ENCODE measurements around the gene CLEC2L. TPM values are rescaled to one million over a fixed set of nuclear protein-coding genes. Genes with fewer than 3 reads are reported as not detected.

The CLEC2L gene
- total and polyA plus RNA-seq, 2 experiments from 2014 or later: not detected

GRCh38 chr7:139495580-139496125, 27.8 kb upstream of the CLEC2L start:
- no peaks in the 10 kb centered on the region for H3K4me1 ChIP-seq (ENCODE audit: insufficient read depth)
- peaks cover 17% of the 10 kb centered on the region for H3K27me3 Mint-ChIP-seq (ENCODE audit: insufficient read depth, low read depth, poor library complexity)
- peaks cover 5% of the 10 kb centered on the region for H3K9me3 Mint-ChIP-seq
- TF ChIP-seq REST (IDR thresholded peaks at IDR 0.05; ENCODE audit: unreplicated experiment) (no peak), ETS1 (IDR thresholded peaks at IDR 0.05) (no peak)
- H3K9me2 ChIP-seq (ENCODE audit: insufficient read depth): no peaks in the 10 kb centered on the region
- H3K79me2 ChIP-seq (replicated peaks; ENCODE audit: insufficient read depth): no peaks in the 10 kb centered on the region
- no peak overlapping the region for H3K4me2 ChIP-seq
- H3K27ac ChIP-seq (ENCODE audit: low read depth): no peak overlapping the region
- no peak overlapping the region for H3K4me3 ChIP-seq
- no peak for DNase-seq (ENCODE audit: low spot score)
- no peaks in the 10 kb centered on the region for H4K20me1 ChIP-seq (replicated peaks; ENCODE audit: insufficient read depth)
- no peak overlapping the region for H3K4me3 Mint-ChIP-seq
- no peak overlapping the region; the same call in 1 of the 2 replicates for H2AFZ ChIP-seq
- H3K36me3 Mint-ChIP-seq (ENCODE audit: low read depth): no peaks in the 10 kb centered on the region
- no peaks in the 10 kb centered on the region; the same call in 2 of the 3 replicates for H3K4me1 Mint-ChIP-seq
- H3K36me3 ChIP-seq (ENCODE audit: insufficient read depth): no peaks in the 10 kb centered on the region
- H3K27ac Mint-ChIP-seq: no peak overlapping the region
- ATAC-seq: no peak
- H3F3A ChIP-seq (replicated peaks; ENCODE audit: low read depth): no peaks in the 10 kb centered on the region
- no peaks in the 10 kb centered on the region for H3K27me3 ChIP-seq (ENCODE audit: insufficient read depth)

GRCh38 chr7:139496528-139496927, 27.0 kb upstream of the CLEC2L start:
- H3K27ac ChIP-seq (ENCODE audit: low read depth): no peak overlapping the region
- Mint-ChIP-seq H3K36me3 (ENCODE audit: low read depth) (no peaks in the 10 kb centered on the region), H3K27me3 (ENCODE audit: insufficient read depth, low read depth, poor library complexity) (peaks cover 21% of the 10 kb centered on the region), H3K4me3 (no peak overlapping the region), H3K27ac (no peak overlapping the region), H3K4me1 (no peaks in the 10 kb centered on the region; the same call in 2 of the 3 replicates), H3K9me3 (peaks cover 5% of the 10 kb centered on the region)
- H2AFZ ChIP-seq: peak overlapping the region; percentile 66; the same call in 1 of the 2 replicates
- DNase-seq (ENCODE audit: low spot score) (no peak), ATAC-seq (no peak)
- no peaks in the 10 kb centered on the region for H3K27me3 ChIP-seq (ENCODE audit: insufficient read depth)
- H3K4me2 ChIP-seq: no peak overlapping the region
- H3K79me2 ChIP-seq (replicated peaks; ENCODE audit: insufficient read depth): no peaks in the 10 kb centered on the region
- no peaks in the 10 kb centered on the region for H3F3A ChIP-seq (replicated peaks; ENCODE audit: low read depth)
- H4K20me1 ChIP-seq (replicated peaks; ENCODE audit: insufficient read depth): no peaks in the 10 kb centered on the region
- no peaks in the 10 kb centered on the region for H3K9me2 ChIP-seq (ENCODE audit: insufficient read depth)
- H3K4me3 ChIP-seq: no peak overlapping the region
- H3K36me3 ChIP-seq (ENCODE audit: insufficient read depth): no peaks in the 10 kb centered on the region
- H3K4me1 ChIP-seq (ENCODE audit: insufficient read depth): no peaks in the 10 kb centered on the region
- TF ChIP-seq POLR2AphosphoS5 (IDR thresholded peaks at IDR 0.05; ENCODE audit: low read depth) (no peak), EZH2phosphoT487 (IDR thresholded peaks at IDR 0.05; ENCODE audit: unreplicated experiment) (no peak), ZNF331 (CRISPR knock-in tag; IDR thresholded peaks at IDR 0.05; ENCODE audit: low read depth) (no peak), EZH2 (IDR thresholded peaks at IDR 0.05; ENCODE audit: low read depth, unreplicated experiment) (no peak), ETS1 (IDR thresholded peaks at IDR 0.05) (no peak), ZNF114 (CRISPR knock-in tag; IDR thresholded peaks at IDR 0.05) (no peak), CTCF (conservative IDR thresholded peaks at IDR 0.05; ENCODE audit: low read depth in 2 of 2) (no peak), CREB1 (CRISPR knock-in tag; IDR thresholded peaks at IDR 0.05; ENCODE audit: low read depth) (no peak), JUNB (IDR thresholded peaks at IDR 0.05; ENCODE audit: unreplicated experiment) (no peak)

Data from GM23338 (cell line).